Activated CD8-positive, alpha-beta memory T cell treated with anti-CD3 and anti-CD28 coated beads for 1 hour (primary cell): Measurements from ENCODE around the gene TUBGCP3.

Experiments
- DNase-seq, 2 donors: peaks; one replicate each; pipeline ENCODE4 v3.0.0-alpha.2; 2020; ENCODE audit warnings: low read depth in 1 of 2; ENCODE audit errors: extremely low read depth in 1 of 2

The TUBGCP3 gene

DNA sequence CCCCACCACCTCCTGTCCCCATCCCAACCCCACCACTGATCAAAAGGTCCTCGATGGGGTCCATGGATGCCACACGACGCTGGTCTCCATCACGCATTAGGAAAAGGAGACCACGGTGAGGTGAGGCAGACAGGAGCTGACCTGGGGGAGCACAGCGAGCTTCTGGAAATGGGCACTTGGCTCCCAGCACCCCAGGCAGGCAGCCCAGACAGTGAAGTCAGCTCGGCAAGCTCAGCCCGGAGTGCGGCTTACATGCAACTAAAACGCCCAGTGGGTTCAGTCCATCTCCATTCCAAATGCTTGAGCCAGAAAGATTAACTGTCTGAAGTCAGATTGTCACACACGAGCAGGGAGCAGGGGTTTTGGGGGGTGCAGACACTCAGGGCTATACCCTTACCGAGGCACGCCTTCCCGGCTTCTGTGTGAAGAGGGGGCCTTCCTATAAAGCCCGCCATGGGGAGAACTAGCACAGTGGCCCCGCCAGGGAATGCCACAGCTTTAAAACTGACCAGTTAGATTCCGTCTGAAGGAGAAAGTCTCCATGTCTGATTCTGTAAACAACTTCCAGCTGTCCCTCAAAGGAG lies 132.4 kb downstream of the TUBGCP3 start:
- no peak for DNase-seq

DNA sequence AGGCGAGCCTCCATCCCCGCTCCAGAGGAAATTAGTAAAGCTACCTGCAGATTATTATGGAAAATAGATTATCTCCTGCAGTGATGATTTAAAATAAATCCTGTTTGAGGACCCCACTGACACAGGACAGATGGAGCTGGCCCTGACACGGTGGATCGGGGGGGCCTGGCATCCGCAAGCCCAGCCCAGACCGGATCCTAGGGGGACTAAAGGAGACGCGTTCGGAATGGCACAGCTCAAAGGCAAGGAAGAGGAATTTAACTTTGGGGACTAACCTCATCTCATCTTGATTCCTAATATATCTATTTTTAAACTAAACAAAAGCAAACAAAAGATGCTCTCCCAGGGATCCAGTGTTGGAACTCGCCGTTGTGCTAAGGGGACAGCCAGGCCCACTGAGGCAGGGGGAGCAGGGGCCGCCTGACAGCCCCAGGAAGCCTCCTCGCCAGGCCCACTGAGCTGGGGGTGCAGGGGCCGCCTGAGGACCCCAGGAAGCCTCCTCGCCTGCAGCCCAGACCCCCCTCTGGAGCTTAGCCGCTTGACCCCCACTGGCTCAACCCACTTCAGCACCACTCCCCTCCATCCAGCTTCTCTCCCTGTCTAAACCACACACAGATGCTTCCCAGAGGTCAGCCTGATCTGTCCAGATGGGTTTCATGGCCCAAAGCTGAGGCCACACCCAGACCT lies 133.2 kb downstream of the TUBGCP3 start:
- DNase-seq, result no peak

- no peak for DNase-seq
Measured at GRCh38 chr13:112453874-112454647, 133.9 kb downstream of the TUBGCP3 start.

DNA sequence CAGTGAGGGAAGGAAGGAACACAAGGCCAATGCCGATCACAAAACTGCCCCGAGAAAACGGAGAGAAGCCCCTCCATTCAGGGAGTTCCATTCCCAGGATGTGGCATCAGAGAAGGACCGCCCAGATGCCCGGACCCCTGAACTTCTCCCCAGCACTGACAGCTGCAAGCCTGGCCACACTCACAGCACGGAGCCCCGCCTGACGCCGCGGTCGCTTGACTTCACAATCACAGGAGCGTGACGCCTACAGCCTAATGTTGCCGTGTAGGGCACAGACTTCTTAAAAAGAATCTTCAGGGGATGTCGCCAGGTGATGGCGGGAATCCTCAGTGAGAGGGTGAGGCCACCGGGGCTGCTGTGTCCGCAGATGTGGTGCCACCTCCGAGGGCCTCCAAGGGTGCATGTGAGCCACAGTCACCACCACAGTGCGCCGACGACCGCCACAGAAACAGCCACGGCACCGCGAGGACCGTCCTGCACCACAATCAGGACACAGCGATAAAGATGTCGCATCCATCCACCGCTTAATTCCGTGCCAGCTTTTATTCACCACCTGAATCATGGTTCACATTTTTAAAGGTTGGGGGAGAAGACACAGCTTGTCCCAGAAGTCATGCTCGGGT lies 134.6 kb downstream of the TUBGCP3 start:
- DNase-seq, result no peak

DNA sequence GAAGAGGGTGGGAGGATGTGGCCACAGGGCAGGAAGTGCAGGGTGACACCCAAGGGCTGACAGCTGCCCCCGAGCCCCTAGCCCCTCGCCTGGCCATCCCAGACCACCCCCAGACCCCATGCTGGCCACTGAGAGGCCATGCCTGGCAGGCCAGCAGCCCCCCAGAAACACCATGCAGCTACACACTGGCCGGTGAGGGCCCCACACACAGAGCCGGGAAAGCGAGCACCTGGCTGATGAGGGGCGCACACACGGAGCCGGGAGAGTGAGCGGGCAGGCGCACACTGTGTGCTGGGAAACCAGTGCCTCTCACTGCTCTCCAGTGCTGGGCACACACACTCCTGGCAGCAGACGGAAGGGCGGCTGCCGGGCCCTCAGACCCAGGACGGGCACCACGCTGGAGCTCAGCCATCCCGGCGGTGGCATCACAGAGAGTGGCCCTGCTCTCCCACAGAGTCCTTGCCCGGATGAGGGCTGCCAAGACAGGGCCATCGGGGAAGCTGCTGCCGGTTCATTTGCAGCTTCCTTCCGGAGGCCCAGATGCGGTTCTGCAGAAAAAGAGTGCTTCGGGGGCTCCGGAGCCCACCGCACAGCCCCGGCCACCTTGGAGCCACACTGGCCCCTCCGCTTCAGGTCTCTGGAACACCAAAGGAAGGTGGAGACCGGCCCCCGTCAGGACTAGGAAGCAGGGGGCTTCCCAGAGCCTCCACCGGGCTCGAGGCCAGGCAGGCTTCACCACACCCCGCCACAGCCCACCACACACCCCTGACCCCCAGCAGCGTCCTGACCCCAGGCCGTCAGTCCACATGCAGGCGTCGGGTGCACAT lies 135.4 kb downstream of the TUBGCP3 start:
- DNase-seq, result no peak

GRCh38 chr13:112451512-112452379 lies 136.2 kb downstream of the TUBGCP3 start:
- DNase-seq, result no peak

GRCh38 chr13:112450904-112451240 lies 137.1 kb downstream of the TUBGCP3 start:
- DNase-seq, result no peak

- DNase-seq, result no peak
Measured at GRCh38 chr13:112450118-112450903, 137.6 kb downstream of the TUBGCP3 start.

DNA sequence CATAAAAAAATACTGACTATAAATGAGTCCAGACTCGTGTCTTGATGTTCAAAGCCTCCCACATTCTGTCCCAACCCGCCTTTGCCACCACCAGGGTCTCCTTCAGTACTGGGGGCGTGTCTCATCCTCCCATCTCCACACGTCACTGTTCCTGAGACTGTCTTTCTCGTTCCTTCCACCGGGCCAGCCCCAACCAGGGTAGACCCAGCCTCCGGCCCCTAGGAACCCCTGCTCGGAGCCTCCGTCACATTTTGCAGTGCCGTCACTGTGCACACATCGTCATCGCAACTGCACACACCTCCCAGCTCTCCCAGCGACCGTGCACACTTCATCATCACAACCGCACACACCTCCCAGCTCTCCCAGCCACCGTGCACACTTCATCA lies 138.4 kb downstream of the TUBGCP3 start:
- DNase-seq, result no peak

DNA sequence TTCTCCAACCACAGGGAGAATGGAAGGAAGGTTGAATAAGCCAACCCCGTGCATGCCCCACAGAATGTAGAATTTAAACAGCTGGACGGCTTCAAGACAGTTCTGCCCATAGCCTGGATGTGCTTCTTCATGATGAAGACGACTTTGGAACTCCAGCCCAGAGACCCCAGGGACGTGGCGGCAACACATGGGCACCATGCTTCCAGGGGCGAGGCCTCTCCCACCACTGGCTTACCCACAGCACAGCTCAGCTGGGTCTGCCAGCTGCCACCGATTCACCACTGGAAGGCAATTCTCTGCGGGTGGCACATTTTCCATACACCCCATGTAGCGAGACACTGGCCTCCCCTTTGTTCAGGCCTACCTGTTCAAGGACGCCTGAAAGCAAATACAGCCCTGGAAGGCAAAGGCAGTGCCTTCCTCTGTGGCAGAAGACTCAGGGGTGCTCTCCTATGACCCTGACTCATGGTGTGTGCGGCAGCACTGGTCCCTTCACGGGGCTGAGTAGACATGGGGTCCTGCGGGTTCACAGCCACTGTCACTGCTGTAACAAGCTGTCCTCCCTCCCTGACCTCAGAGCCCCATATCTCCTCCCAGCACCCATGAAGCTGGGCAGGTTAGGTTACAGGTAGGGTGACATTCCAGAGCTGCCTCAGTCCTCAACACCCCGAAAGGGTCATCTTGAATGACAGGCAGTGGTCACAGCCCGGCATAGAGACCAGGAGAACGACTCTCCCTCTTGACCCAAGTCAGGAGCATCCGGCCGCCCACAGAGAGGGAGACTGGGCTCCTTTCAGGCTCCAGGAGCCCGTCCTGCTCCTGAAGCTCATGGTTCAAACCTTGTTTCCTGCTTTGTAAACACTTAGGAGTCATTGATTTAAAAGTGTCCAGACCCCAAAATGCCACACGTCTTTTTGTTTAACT lies 139.1 kb downstream of the TUBGCP3 start:
- DNase-seq, result no peak

- DNase-seq, result no peak
Measured at GRCh38 chr13:112447761-112448603, 140.0 kb downstream of the TUBGCP3 start.

DNA sequence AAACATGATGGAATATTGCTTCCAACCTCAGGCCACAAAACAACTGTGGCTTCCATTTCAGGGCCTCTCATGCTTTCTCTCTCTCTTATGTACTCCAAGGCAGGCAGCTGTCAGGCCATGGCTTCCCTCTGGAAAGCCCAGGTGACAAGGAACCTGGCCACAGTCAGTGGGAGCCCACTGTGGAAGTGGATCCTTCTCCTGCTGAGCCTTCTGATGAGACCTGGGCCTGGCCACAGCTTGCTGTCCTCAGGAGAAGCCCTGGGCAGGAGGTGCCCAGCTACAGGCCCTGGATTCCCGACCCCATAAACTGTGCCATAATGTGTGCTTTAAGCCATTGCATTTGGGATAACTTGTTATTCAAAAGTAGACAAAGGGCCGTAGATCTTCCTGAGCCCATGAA lies 140.6 kb downstream of the TUBGCP3 start:
- no peak for DNase-seq

DNA sequence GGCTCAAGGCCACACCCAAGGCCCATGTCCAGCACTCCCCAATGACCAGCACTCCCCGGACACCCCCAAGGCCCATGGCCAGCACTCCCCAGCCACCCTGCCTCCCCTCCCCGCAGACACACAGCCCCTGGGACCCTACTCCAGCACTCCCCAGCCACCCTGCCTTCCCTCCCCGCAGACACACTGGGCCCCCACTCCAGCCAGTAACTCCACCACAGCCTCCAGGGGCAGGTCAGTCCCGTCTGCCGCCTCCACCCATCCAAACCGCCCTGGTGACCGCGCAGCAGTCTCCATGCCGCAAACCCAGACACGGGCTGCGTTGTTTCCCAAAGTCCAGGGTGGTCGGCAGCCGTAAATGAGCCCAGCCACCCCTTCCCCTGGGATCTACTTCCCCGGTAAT lies 141.1 kb downstream of the TUBGCP3 start:
- DNase-seq, result no peak

DNA sequence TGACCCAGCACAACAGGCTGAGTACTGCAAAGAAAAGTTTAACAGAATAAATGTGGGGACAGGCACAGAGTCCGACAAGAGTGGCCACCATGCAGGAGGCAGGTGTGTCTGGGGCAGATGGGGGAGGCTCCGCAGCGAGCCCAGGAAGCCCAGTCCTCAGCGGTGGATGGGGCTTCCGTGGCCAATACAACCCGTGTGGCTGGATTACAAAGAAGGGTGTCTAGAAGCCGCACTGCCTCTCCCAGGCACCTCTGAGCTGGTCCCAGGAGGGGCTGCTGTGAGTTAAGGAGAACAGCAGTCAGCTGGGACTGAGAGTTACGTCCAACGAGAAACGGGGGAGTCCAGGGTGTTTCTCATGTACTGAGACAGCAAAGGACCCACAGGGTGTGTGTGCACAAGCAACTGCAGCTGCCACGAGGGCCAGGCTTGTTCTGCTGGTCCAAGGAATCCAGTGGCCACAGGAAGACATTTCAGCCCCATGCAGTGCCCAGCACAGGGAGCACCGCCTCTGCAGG lies 141.5 kb downstream of the TUBGCP3 start:
- no peak for DNase-seq

GRCh38 chr13:112445411-112446271 lies 142.3 kb downstream of the TUBGCP3 start:
- no peak for DNase-seq
